Breast epithelium (tissue), 4 donors: ENCODE data around the gene FAM83C. TPM values are rescaled to one million over a fixed set of nuclear protein-coding genes. Genes with fewer than 3 reads are reported as not detected.
A peak's percentile ranks its signal among the peaks of the same experiment; 100 is the strongest.
"Not testable (repeated sequence)": the region's sequence is repeated elsewhere in the genome, so short reads cannot be mapped to it uniquely, and the experiment has no call there.

Source experiments
- DNase-seq, 2 donors: peaks; one replicate each; pipeline ENCODE4 v3.0.0-alpha.2; 2019; ENCODE audit warnings: low spot score in 2 of 2
- H3K27ac ChIP-seq, 2 donors: fragments of 200-600 bp; sonication (generic) in 1 of 2; one replicate each; pipeline ENCODE4 v1.5.1; 2016 to 2019; ENCODE audit warnings: mild to moderate bottlenecking in 1 of 2
- H3K27me3 ChIP-seq, 2 donors: fragments of 200-600 bp; sonication (generic) in 1 of 2; one replicate each; pipeline versions ENCODE4 v1.5.1 to v1.6.0; 2017 to 2019; ENCODE audit warnings: control low read depth in 1 of 2, mild to moderate bottlenecking in 1 of 2
- H3K36me3 ChIP-seq: fragments of 200-600 bp; one replicate; pipeline ENCODE4 v1.5.1; 2019
- H3K4me1 ChIP-seq, 2 donors: fragments of 200-600 bp; sonication (generic); one replicate each; pipeline ENCODE4 v1.5.1; 2016 to 2019; ENCODE audit warnings: control low read depth in 1 of 2
- H3K4me3 ChIP-seq, 3 donors: fragments of 200-600 bp; sonication (generic); 1 replicate in 2 of 3; 2 replicates in 1 of 3; pipeline ENCODE4 v1.5.1; 2016 to 2019; ENCODE audit warnings: mild to moderate bottlenecking in 3 of 3, moderate library complexity in 2 of 3
- H3K9me3 ChIP-seq, 2 donors: fragments of 200-600 bp; sonication (generic) in 1 of 2; one replicate each; pipeline ENCODE4 v1.5.1; 2016 to 2019; ENCODE audit warnings: control low read depth in 1 of 2
- POLR2A ChIP-seq: fragments of 450-650 bp; IDR thresholded peaks from one replicate; pipeline ENCODE4 v1.6.1; 2016; ENCODE audit warnings: antibody characterized with exemption, mild to moderate bottlenecking, moderate library complexity
- POLR2AphosphoS5 ChIP-seq, 3 donors: sonication (generic); formaldehyde crosslinking; IDR thresholded peaks; one replicate each; pipeline ENCODE4 v1.6.1; 2017; ENCODE audit warnings: antibody characterized with exemption in 3 of 3
- intact Hi-C: fragments of 100-400 bp; cut with DNase I; formaldehyde crosslinking; loops from one replicate; pipeline ENCODE4 v1.15.1; 2023; ENCODE audit warnings: low total_unique reads
- total RNA-seq, 3 donors: library from RNA; depleted of rRNA; stranded (reverse); fragments of >200 nt; gene quantifications; one replicate each; pipeline ENCODE4 v1.1.0, GENCODE V29; 2016
- TF ChIP-seq, protein P1 (sequence below), 3 donors: fragments of 450-650 bp; IDR thresholded peaks; one replicate each; pipeline ENCODE4 v1.5.1; 2016 to 2017; ENCODE audit warnings: antibody characterized with exemption in 3 of 3, mild to moderate bottlenecking in 3 of 3, moderate library complexity in 3 of 3

Gene FAM83C
- total RNA-seq, 3 donors from 2014 or later: 0.15 TPM; not detected in 2

DNA sequence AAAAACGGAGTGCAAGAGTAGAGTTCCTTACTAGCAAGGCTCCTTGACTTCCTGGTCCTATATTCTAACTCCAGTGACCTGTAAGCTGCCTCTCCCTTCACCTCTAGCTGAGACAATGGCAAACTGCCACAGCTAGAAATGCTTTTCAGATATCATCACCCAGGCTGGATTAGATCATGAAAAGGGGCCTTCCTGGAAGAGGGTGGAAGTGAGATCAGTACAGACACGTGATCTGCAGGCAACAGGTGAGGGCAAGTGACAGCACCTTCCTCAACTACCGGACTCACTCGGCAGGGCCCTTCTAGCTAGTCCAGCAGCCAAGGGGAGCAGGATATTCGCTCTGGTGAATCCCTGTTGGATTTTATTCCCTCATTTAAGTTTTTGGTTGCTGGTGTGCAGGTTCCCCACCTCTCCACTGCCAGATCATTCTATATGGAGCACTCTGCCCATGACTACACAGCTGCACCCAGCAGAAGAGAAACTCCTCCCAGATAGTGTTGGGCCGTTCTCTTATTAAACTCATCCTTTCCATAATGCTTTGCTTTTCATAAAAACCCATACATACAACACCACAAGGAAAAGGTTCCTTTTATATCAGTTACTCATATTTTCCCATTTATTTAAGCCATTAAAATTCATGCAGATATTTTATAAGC lies 26.4 kb upstream of the FAM83C start:
- intact Hi-C loops: no loop called here
- TF ChIP-seq POLR2AphosphoS5 (IDR thresholded peaks at IDR 0.05): no peak
- TF ChIP-seq, protein P1, sequence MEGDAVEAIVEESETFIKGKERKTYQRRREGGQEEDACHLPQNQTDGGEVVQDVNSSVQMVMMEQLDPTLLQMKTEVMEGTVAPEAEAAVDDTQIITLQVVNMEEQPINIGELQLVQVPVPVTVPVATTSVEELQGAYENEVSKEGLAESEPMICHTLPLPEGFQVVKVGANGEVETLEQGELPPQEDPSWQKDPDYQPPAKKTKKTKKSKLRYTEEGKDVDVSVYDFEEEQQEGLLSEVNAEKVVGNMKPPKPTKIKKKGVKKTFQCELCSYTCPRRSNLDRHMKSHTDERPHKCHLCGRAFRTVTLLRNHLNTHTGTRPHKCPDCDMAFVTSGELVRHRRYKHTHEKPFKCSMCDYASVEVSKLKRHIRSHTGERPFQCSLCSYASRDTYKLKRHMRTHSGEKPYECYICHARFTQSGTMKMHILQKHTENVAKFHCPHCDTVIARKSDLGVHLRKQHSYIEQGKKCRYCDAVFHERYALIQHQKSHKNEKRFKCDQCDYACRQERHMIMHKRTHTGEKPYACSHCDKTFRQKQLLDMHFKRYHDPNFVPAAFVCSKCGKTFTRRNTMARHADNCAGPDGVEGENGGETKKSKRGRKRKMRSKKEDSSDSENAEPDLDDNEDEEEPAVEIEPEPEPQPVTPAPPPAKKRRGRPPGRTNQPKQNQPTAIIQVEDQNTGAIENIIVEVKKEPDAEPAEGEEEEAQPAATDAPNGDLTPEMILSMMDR (IDR thresholded peaks at IDR 0.05): no peak
- TF ChIP-seq POLR2A: no peak
- Histone ChIP-seq H3K27me3 (no peaks in the 10 kb centered on the region), H3K9me3 (no peaks in the 10 kb centered on the region), H3K4me1 (no peaks in the 10 kb centered on the region), H3K4me3 (no peak overlapping the region), H3K27ac (peak overlapping the region; percentile 65 to 76), H3K36me3 (no peaks in the 10 kb centered on the region)
- DNase-seq: peak in 1 of 2 donors; percentile 30

DNA sequence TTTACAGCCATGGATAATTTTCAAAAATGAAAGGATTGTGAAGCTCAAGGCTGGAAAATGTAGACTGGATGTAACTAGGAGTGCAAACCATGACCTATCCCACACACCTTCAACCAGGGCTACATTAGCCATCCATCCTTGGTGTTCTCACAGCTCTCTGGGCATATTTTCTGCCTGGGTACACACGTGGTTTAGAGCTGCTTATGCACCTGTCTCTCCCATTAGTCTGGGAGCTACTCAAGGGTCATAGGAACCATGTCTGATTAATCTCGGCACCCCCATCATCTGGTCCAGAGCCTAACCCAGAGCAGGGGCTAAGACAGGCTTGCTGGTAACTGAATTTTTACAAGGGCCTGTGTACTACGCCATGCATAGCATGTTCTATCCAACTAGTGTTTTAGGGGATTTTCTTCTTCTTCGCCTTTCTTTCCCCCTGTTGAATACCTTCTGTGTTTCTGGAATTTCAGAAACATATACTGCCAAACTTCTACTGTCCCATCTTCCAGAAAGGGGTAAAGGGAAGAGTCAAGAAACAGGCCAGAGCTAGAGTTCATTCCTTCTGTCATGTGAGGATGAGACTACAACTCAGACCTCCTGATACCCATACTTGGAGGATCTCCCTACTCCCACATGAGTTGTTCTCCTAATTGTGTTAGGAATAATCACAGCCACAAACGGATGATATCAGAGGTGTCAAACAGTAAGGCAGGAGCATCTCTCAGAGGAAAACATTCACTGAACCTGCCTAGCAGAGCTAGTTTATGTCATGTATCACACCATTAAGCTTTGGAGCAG lies 25.4 kb upstream of the FAM83C start:
- H3K27ac ChIP-seq: peak overlapping the region; percentile 65 to 76
- no peaks in the 10 kb centered on the region for H3K36me3 ChIP-seq
- no peaks in the 10 kb centered on the region for H3K4me1 ChIP-seq

DNA sequence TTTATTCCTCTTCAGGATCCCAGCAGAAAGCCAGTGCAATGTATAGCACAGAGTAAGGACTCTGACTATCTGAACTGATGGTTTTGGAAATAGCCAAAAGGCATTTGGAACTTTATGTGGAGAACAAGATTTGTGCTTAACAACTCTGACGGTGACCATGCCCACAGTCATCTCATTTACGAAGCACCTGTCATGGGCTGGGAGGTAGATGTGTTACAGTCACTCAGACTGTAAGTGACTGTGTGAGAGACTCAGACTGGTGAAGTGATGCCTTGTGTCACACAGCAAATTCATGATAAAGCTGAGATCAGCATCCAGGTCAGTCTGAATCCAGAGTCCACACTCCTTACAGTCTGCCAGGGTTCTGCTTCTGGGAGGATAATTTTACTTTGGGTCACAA lies 23.9 kb upstream of the FAM83C start:
- Histone ChIP-seq H3K27ac (no peak overlapping the region), H3K4me3 (no peak overlapping the region), H3K36me3 (no peaks in the 10 kb centered on the region), H3K9me3 (no peaks in the 10 kb centered on the region), H3K27me3 (no peaks in the 10 kb centered on the region), H3K4me1 (no peaks in the 10 kb centered on the region)
- DNase-seq: no peak
- intact Hi-C loops: no loop called here
- TF ChIP-seq POLR2A (no peak), POLR2AphosphoS5 (IDR thresholded peaks at IDR 0.05) (no peak)
- TF ChIP-seq, protein P1 (IDR thresholded peaks at IDR 0.05): no peak

More for the DNA sequence above, 25.4 kb upstream of the FAM83C start:
- DNase-seq: no peak
- H3K4me3 ChIP-seq: no peak overlapping the region
- H3K9me3 ChIP-seq: no peaks in the 10 kb centered on the region
- no peaks in the 10 kb centered on the region for H3K27me3 ChIP-seq
- intact Hi-C loops: no loop called here
- TF ChIP-seq, protein P1 (IDR thresholded peaks at IDR 0.05): no peak
- TF ChIP-seq POLR2A: no peak
- TF ChIP-seq POLR2AphosphoS5 (IDR thresholded peaks at IDR 0.05): no peak

DNA sequence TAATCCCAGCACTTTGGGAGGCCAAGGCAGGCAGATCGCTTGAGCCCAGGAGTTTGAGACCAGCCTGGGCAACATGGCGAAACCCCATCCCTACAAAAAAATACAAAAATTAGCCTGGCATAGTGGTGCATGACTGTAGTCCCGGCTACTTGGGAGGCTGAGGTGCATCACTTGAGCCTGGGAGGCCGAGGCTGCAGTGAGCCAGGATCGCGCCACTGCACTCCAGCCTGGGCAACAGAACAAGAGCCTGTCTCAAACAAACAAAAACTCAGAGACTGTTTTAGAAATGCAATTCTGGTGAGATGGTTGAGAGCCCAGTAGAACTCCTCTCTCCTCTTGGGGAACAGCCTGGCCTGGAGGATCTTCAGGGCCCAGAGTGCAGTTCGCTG lies 23.4 kb upstream of the FAM83C start:
- H3K9me3 ChIP-seq, H3K36me3 ChIP-seq, DNase-seq, H3K4me3 ChIP-seq, H3K4me1 ChIP-seq, H3K27ac ChIP-seq, H3K27me3 ChIP-seq, intact Hi-C loops: not testable (repeated sequence)

DNA sequence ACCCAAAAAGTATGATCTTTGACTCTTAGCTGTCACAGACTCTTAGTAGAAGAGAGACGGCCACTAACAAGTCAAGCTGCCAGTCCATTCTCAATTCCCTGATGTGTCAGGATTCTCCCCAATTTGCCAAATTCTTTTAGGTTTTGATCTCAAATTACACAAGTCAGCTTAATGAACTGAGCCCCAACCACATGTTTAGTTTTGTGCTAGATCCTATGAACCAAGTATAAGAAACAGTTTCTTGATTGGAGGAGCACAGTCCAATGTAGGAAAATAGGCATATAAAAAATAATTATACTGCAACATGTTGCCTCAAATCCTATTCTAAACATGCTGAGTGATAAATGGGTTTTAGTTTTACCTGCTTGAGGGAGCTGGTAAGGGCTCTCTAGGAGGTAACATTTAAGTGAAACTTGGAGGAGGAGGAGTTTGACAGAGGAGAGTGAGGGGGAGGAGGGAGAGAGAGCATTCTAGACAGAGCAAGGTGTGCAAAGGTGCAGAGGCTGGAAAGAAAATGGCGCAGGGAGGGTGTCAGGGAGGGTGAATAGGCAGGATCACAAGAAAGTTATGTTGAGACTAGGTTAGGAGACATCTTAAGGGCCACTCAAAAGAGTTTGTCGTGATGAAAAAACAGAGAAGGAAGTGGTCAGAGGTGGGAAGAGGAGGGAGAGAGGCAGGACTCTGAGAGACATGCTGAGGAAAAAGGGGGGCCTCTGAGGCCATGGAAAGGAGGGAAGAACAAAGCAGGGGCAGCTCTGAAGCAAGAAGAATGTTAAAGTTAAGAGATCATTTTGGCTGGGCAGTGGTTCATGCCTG lies 22.8 kb upstream of the FAM83C start:
- no peaks in the 10 kb centered on the region for H3K27me3 ChIP-seq
- H3K4me3 ChIP-seq: no peak overlapping the region
- no peaks in the 10 kb centered on the region for H3K36me3 ChIP-seq
- intact Hi-C loops: no loop called here
- H3K9me3 ChIP-seq: no peaks in the 10 kb centered on the region
- H3K27ac ChIP-seq: no peak overlapping the region
- no peak for TF ChIP-seq POLR2A
- TF ChIP-seq, protein P1 (IDR thresholded peaks at IDR 0.05): no peak
- no peak for TF ChIP-seq POLR2AphosphoS5 (IDR thresholded peaks at IDR 0.05)
- DNase-seq: no peak
- no peaks in the 10 kb centered on the region for H3K4me1 ChIP-seq
